ENCODE results near the gene MRPL58.
"Not testable (repeated sequence)": the region's sequence is repeated elsewhere in the genome, so short reads cannot be mapped to it uniquely, and the experiment has no call there.

Gene MRPL58

GRCh38 chr17:75012346-75013091 lies at the start of gene MRPL58:
TSS of gene MRPL58 (plus strand) at chr17:75012670. CDS start at chr17:75012687, 17 bp downstream.
- peak; percentile 79 for DNase-seq (ENCODE audit: low read depth)

GRCh38 chr17:74963656-74964055 lies 48.8 kb upstream of the MRPL58 start:
- DNase-seq (ENCODE audit: low read depth) = no peak

GRCh38 chr17:74964246-74964761 lies 48.2 kb upstream of the MRPL58 start:
- DNase-seq (ENCODE audit: low read depth) = no peak

- DNase-seq (ENCODE audit: low read depth) = no peak
Observed at GRCh38 chr17:74964988-74965622, 47.4 kb upstream of the MRPL58 start.

- no peak for DNase-seq (ENCODE audit: low read depth)
Observed at GRCh38 chr17:74968361-74968780, 44.1 kb upstream of the MRPL58 start.

GRCh38 chr17:74969501-74969900 lies 43.0 kb upstream of the MRPL58 start:
- DNase-seq (ENCODE audit: low read depth) = not testable (repeated sequence)

- no peak for DNase-seq (ENCODE audit: low read depth)
Observed at GRCh38 chr17:74970395-74970794, 42.1 kb upstream of the MRPL58 start.

- no peak for DNase-seq (ENCODE audit: low read depth)
Observed at GRCh38 chr17:74971069-74971841, 41.2 kb upstream of the MRPL58 start.

GRCh38 chr17:74971842-74972106 lies 40.7 kb upstream of the MRPL58 start:
- DNase-seq (ENCODE audit: low read depth) = no peak

- no peak for DNase-seq (ENCODE audit: low read depth)
Observed at GRCh38 chr17:74972107-74972972, 40.1 kb upstream of the MRPL58 start, which contains the start of gene HID1. TSS of gene HID1 (minus strand) at chr17:74972759. CDS start at chr17:74972656, 103 bp downstream.

GRCh38 chr17:74972973-74973328 lies 39.5 kb upstream of the MRPL58 start:
- no peak for DNase-seq (ENCODE audit: low read depth)

- no peak for DNase-seq (ENCODE audit: low read depth)
Observed at GRCh38 chr17:74975943-74976342, 36.5 kb upstream of the MRPL58 start.

- no peak for DNase-seq (ENCODE audit: low read depth)
Observed at GRCh38 chr17:74977802-74978201, 34.7 kb upstream of the MRPL58 start.

- no peak for DNase-seq (ENCODE audit: low read depth)
Observed at GRCh38 chr17:74978240-74978639, 34.2 kb upstream of the MRPL58 start.

- DNase-seq (ENCODE audit: low read depth) = no peak
Observed at GRCh38 chr17:74979408-74980146, 32.9 kb upstream of the MRPL58 start.

- no peak for DNase-seq (ENCODE audit: low read depth)
Observed at GRCh38 chr17:74981318-74981978, 31.0 kb upstream of the MRPL58 start.

- peak; percentile 76 for DNase-seq (ENCODE audit: low read depth)
Observed at GRCh38 chr17:74981979-74982662, 30.3 kb upstream of the MRPL58 start.

GRCh38 chr17:74982663-74983313 lies 29.7 kb upstream of the MRPL58 start:
- not testable (repeated sequence) for DNase-seq (ENCODE audit: low read depth)

GRCh38 chr17:74986206-74986576 lies 26.3 kb upstream of the MRPL58 start:
- DNase-seq (ENCODE audit: low read depth) = no peak
